ENCODE measurements around the gene TCFL5.

The TCFL5 gene

DNA sequence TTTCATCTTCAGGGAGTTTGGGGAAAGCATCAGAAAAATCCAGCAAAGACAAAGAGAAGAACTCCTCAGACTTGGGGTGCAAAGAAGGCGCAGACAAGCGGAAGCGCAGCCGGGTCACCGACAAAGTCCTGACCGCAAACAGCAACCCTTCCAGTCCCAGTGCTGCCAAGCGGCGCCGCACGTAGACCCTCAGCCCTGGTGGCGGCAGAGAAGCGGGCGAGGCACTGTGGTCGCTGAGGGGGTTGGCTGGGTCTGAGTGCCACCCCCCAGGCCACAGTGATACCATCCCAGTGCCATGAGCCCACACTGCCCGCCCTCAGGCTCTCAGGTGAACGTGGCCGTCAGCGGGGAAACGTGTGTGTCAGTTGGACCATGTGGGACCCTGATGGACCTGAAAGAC, 62.2 kb downstream of the TCFL5 start:
- H3F3A ChIP-seq (ENCODE audit: insufficient read depth, low read length) = no peaks in the 10 kb centered on the region; the same call in 1 of the 2 replicates
- TF ChIP-seq, protein P1, sequence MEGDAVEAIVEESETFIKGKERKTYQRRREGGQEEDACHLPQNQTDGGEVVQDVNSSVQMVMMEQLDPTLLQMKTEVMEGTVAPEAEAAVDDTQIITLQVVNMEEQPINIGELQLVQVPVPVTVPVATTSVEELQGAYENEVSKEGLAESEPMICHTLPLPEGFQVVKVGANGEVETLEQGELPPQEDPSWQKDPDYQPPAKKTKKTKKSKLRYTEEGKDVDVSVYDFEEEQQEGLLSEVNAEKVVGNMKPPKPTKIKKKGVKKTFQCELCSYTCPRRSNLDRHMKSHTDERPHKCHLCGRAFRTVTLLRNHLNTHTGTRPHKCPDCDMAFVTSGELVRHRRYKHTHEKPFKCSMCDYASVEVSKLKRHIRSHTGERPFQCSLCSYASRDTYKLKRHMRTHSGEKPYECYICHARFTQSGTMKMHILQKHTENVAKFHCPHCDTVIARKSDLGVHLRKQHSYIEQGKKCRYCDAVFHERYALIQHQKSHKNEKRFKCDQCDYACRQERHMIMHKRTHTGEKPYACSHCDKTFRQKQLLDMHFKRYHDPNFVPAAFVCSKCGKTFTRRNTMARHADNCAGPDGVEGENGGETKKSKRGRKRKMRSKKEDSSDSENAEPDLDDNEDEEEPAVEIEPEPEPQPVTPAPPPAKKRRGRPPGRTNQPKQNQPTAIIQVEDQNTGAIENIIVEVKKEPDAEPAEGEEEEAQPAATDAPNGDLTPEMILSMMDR (IDR thresholded peaks at IDR 0.05; ENCODE audit: low read length) = no peak
- no peak for TF ChIP-seq EZH2 (IDR thresholded peaks at IDR 0.05; ENCODE audit: borderline replicate concordance, low read length)
- H3K27ac ChIP-seq (ENCODE audit: low read depth, low read length, poor library complexity, severe bottlenecking) = no peak overlapping the region
- no peaks in the 10 kb centered on the region for H4K20me1 ChIP-seq (ENCODE audit: insufficient read depth, low read length)
- no peaks in the 10 kb centered on the region for H3K27me3 ChIP-seq (ENCODE audit: insufficient read depth, low read length)
- H3K4me1 ChIP-seq (ENCODE audit: insufficient read depth, low read length, severe bottlenecking) = peaks cover 28% of the 10 kb centered on the region
- H3K9me3 ChIP-seq (ENCODE audit: low read length) = no peaks in the 10 kb centered on the region
- peaks cover 35% of the 10 kb centered on the region for H3K36me3 ChIP-seq (ENCODE audit: insufficient read depth, low read length)
- no peak overlapping the region for H3K9ac ChIP-seq (ENCODE audit: low read length)
- no peak overlapping the region for H2AFZ ChIP-seq (ENCODE audit: low read length)
- H3K79me2 ChIP-seq (ENCODE audit: insufficient read depth, low read length) = no peaks in the 10 kb centered on the region
- H3K4me2 ChIP-seq (ENCODE audit: low read length) = no peak overlapping the region
- H3K9me2 ChIP-seq (ENCODE audit: low read depth, low read length) = no peaks in the 10 kb centered on the region
- H3K4me3 ChIP-seq (ENCODE audit: low read depth, low read length, poor library complexity, severe bottlenecking) = no peak overlapping the region

DNA sequence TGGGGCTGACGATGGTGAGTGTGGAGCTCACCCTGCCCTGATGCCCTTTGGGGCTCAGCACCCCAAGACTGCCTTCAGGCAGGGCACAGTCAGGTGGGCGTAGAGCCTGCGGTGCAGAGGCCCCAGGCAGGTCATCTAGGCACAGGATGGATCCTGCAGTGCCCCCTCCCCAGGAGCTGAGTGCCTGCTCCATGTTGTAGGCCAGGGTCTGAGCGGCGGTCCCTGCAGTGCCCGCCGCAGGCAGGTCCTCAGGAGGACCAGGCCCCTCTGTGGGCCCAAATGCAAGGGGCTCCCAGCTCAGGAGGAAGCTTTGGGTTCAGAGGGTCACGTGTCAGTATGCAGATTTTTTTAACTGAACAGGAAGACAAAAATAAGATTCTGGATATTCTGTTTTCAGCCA, 62.6 kb downstream of the TCFL5 start:
- Histone ChIP-seq H3K9me3 (ENCODE audit: low read length) (no peaks in the 10 kb centered on the region), H3K27me3 (ENCODE audit: insufficient read depth, low read length) (no peaks in the 10 kb centered on the region), H3K27ac (ENCODE audit: low read depth, low read length, poor library complexity, severe bottlenecking) (no peak overlapping the region), H3K79me2 (ENCODE audit: insufficient read depth, low read length) (no peaks in the 10 kb centered on the region), H3F3A (ENCODE audit: insufficient read depth, low read length) (no peaks in the 10 kb centered on the region; the same call in 1 of the 2 replicates), H3K9ac (ENCODE audit: low read length) (no peak overlapping the region), H3K4me3 (ENCODE audit: low read depth, low read length, poor library complexity, severe bottlenecking) (no peak overlapping the region), H3K36me3 (ENCODE audit: insufficient read depth, low read length) (peaks cover 35% of the 10 kb centered on the region), H2AFZ (ENCODE audit: low read length) (no peak overlapping the region), H3K4me2 (ENCODE audit: low read length) (no peak overlapping the region), H3K4me1 (ENCODE audit: insufficient read depth, low read length, severe bottlenecking) (peaks cover 26% of the 10 kb centered on the region), H4K20me1 (ENCODE audit: insufficient read depth, low read length) (no peaks in the 10 kb centered on the region), H3K9me2 (ENCODE audit: low read depth, low read length) (no peaks in the 10 kb centered on the region)
- TF ChIP-seq EZH2 (IDR thresholded peaks at IDR 0.05; ENCODE audit: borderline replicate concordance, low read length) = no peak
- TF ChIP-seq, protein P1 (IDR thresholded peaks at IDR 0.05; ENCODE audit: low read length) = no peak

DNA sequence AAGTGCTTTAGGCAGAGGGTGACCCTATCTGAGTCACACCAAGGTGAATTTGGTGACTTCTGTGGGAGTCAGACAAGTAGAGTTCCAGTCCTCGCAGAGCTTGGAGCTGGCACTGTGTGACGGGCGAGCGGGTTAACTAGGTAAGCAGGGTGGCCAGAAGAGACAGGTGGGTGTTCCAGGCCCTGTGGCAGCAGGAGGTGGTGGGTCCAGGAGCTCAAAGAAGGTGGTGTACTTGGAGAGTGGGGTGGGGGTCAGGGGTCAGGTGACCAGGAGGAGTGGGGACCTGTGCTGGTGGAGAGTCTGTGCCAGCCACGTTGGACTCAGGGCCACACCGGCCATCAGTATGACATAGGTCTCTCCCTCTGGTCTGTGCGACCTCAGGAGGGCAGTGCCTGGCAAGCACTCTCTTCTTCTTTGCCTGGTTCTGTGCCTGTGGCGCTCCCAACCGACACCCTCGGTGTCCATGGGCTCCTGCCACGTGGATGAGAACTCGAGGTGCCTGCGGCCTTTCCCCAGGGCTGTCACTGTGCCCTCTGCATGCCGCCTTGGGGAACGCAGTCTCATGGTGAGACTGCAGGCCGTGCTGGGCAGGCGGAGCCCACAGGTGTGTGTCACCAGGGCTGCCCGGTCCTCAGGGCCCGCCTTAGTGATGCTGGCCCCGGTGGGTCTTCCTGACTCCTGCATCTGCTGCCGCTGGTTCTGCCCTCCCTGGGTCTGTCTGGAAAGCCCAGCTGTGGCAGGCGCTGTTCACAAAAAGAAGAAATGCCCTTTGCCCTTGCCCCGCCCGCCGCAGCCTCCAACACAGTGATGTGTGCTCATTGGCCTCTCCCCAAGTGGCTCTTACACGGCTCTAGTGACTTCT, 63.7 kb downstream of the TCFL5 start:
- 0 out of 2 replicates have a peak overlapping the region, but pooled peaks have one; percentile 92 for H3K4me2 ChIP-seq (ENCODE audit: low read length)

More for the DNA sequence above, 63.7 kb downstream of the TCFL5 start:
- Histone ChIP-seq H4K20me1 (ENCODE audit: insufficient read depth, low read length) (no peaks in the 10 kb centered on the region), H3K36me3 (ENCODE audit: insufficient read depth, low read length) (peaks cover 35% of the 10 kb centered on the region), H3K4me3 (ENCODE audit: low read depth, low read length, poor library complexity, severe bottlenecking) (no peak overlapping the region), H3K9ac (ENCODE audit: low read length) (peak overlapping the region; percentile 75; the same call in 1 of the 2 replicates), H3K27me3 (ENCODE audit: insufficient read depth, low read length) (no peaks in the 10 kb centered on the region), H3F3A (ENCODE audit: insufficient read depth, low read length) (no peaks in the 10 kb centered on the region; the same call in 1 of the 2 replicates), H3K27ac (ENCODE audit: low read depth, low read length, poor library complexity, severe bottlenecking) (peak overlapping the region; percentile 30), H3K9me3 (ENCODE audit: low read length) (no peaks in the 10 kb centered on the region), H3K79me2 (ENCODE audit: insufficient read depth, low read length) (no peaks in the 10 kb centered on the region), H3K4me1 (ENCODE audit: insufficient read depth, low read length, severe bottlenecking) (peaks cover 31% of the 10 kb centered on the region), H2AFZ (ENCODE audit: low read length) (no peak overlapping the region), H3K9me2 (ENCODE audit: low read depth, low read length) (no peaks in the 10 kb centered on the region)
- TF ChIP-seq EZH2 (IDR thresholded peaks at IDR 0.05; ENCODE audit: borderline replicate concordance, low read length) = no peak
- TF ChIP-seq, protein P1 (IDR thresholded peaks at IDR 0.05; ENCODE audit: low read length) = no peak

All from OCI-LY1 (cell line).